Measurements from ENCODE around the gene RNF180.

DNA sequence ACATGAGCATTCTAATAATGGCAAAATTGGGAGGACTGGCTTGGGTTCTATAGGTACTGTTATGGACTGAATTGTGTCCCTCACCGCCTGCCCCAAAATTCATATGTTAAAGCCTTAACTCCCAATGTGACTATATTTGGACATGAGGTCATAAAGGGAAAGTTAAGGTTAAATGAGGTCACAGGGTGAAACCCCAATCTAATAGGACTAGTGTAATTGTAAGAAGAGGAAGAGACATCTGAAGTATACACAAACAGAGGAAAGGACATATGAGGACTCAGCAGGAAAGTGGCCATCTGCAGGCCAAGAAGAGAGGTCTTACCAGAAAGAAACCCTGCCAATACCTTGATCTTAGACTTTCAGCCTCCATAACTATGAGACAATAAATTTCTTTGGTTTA lies 23.1 kb downstream of the RNF180 start:
- TF ChIP-seq POLR2A (IDR thresholded peaks at IDR 0.05; ENCODE audit: low read depth, low read length) = no peak
- no peak for TF ChIP-seq POLR2AphosphoS5 (IDR thresholded peaks at IDR 0.05; ENCODE audit: low read depth, low read length)
- no peak for TF ChIP-seq TAF1 (IDR thresholded peaks at IDR 0.05; ENCODE audit: borderline replicate concordance, low read depth, low read length)
